Choroid plexus epithelial cell (primary cell): Measurements from ENCODE around the gene ARMS2.

ENCODE experiments used
- DNase-seq: peaks from one replicate; pipeline ENCODE4 v3.0.0-alpha.2; 2010; ENCODE audit warnings: low read depth
- H3K4me3 ChIP-seq: 2 replicates; pipeline ENCODE4 v1.5.1; 2011; ENCODE audit warnings: low read depth, mild to moderate bottlenecking, control low read depth, low read length, moderate library complexity
- TF ChIP-seq, protein P1 (sequence below): conservative IDR thresholded peaks from 2 replicates; pipeline ENCODE4 v1.5.1; 2011; ENCODE audit warnings: low read depth, mild to moderate bottlenecking, control low read depth, inconsistent platforms, low read length, moderate library complexity

Gene ARMS2

DNA sequence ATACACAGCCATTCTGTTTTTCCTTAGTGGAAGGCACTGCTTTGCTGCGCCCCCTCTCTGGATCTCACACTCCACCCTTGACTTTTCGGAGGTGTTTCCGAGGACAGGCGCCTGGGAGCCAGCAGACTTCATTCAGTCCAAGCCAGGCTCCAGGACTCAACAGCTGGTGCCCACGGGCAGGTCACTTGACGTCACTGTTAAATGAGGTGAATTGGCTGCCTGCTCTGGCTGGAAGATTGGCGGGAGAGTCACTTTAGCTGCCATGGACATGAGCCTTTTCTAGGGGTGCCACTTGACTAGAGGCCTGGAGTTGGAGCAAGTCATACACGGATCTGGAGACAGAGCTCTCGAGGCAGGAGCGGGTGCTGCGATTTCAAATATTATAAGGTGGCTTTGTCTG is 10.1 kb downstream of the ARMS2 start:
- DNase-seq: no peak
- TF ChIP-seq, protein P1, sequence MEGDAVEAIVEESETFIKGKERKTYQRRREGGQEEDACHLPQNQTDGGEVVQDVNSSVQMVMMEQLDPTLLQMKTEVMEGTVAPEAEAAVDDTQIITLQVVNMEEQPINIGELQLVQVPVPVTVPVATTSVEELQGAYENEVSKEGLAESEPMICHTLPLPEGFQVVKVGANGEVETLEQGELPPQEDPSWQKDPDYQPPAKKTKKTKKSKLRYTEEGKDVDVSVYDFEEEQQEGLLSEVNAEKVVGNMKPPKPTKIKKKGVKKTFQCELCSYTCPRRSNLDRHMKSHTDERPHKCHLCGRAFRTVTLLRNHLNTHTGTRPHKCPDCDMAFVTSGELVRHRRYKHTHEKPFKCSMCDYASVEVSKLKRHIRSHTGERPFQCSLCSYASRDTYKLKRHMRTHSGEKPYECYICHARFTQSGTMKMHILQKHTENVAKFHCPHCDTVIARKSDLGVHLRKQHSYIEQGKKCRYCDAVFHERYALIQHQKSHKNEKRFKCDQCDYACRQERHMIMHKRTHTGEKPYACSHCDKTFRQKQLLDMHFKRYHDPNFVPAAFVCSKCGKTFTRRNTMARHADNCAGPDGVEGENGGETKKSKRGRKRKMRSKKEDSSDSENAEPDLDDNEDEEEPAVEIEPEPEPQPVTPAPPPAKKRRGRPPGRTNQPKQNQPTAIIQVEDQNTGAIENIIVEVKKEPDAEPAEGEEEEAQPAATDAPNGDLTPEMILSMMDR: no peak
- no peak overlapping the region for H3K4me3 ChIP-seq

DNA sequence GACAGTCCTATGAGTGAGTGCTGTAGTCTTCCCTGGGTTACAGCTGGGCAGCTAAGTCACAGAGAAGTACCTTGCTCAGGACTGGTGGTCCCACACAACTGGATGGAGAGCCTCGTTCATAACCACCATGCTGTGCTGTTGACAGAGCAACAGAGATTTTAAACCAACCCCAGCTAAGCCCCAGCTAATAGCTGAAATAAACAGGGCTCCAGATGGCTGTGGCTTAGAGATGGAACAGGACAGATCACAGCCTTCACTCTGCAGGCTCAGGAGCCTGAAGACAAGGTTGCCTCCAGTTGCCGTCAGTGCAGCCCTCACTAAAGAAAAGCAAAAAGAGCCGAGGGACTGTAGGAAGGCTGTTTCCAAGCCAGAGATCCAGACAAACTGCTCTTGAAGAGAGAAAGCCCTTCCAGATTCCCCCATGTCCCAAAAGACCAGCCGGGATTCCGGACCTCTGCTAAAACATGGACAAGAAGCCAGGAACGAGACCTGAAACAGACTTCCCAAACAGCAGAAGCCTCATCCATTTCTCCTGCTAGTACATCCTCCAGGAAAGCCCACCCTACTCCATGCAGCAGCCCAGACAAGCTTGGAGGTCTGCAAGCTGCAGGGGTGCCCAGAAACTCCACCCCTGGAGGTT is 11.1 kb downstream of the ARMS2 start:
- no peak for DNase-seq
- TF ChIP-seq, protein P1: no peak
- H3K4me3 ChIP-seq: no peak overlapping the region

DNA sequence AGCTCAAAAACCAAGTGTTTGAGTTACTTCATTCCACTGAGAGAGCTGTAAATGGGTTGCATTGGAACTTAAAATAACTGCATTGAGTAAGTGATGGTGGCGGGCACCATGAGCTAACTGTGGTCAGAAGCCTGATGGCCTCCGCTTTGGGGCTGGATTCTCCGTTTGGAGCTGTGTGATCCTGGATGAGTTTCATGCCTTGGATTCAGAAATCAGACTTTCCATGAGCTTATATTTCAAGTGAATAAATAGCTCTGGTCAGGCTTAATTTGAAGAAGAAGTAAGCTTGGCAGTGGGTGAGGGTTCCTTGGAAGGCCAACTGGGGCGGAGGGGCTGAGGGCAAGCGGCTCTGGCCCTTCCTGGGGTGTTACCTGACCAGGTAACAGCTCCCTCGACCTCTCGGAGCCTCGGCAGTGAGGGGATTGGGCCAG is 12.5 kb downstream of the ARMS2 start:
- no peak overlapping the region for H3K4me3 ChIP-seq
- TF ChIP-seq, protein P1: no peak
- no peak for DNase-seq

DNA sequence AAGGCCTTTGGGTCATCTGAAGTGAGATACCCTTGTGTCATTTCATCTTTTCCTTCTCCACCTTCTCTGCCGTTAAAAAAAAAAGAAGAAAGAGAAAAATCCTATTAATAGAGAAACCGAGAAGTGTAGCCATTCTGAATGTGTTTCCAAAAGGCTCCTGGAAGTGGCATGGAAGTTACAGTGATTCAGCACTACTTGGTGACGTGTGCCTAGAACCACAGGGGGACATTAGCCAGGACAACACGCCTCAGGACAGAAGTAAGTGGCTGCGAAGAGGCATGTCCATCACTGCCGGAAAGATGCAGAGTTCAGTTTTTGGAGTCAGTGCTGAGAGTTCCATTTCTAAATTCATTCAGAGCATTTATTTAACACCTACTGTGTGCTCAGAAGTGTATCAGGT is 13.2 kb downstream of the ARMS2 start:
- DNase-seq: no peak
- TF ChIP-seq, protein P1: no peak
- H3K4me3 ChIP-seq: no peak overlapping the region

DNA sequence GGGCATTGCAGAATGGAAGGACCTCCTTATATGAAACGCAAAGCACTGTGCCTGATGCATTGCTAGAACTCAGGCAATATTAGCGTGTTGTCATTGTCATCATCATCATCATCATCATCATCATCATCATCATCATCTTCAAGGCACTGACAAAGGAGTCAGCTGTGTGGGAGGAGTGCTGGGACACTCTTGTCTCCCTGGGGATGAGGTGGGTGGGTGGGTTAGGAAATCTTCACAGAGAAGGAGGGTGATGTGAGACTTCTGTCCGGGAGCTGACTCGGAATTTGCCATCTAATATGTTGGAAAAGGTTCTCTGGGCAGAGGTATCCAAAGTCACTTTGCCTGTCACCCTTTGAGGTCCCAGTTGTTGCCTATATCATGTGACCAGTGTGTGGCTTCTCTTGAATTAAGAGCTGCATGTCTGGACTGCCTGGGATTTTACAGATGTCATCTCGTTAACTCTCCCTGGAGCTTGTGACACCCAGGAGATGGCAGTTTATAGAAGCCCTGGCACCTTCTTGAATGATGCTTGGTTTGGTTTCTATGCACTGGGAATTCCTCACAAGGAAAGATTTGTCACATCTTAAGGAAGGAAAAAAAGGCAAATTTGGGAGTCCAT is 14.0 kb downstream of the ARMS2 start:
- TF ChIP-seq, protein P1: no peak
- no peak for DNase-seq
- H3K4me3 ChIP-seq: no peak overlapping the region

DNA sequence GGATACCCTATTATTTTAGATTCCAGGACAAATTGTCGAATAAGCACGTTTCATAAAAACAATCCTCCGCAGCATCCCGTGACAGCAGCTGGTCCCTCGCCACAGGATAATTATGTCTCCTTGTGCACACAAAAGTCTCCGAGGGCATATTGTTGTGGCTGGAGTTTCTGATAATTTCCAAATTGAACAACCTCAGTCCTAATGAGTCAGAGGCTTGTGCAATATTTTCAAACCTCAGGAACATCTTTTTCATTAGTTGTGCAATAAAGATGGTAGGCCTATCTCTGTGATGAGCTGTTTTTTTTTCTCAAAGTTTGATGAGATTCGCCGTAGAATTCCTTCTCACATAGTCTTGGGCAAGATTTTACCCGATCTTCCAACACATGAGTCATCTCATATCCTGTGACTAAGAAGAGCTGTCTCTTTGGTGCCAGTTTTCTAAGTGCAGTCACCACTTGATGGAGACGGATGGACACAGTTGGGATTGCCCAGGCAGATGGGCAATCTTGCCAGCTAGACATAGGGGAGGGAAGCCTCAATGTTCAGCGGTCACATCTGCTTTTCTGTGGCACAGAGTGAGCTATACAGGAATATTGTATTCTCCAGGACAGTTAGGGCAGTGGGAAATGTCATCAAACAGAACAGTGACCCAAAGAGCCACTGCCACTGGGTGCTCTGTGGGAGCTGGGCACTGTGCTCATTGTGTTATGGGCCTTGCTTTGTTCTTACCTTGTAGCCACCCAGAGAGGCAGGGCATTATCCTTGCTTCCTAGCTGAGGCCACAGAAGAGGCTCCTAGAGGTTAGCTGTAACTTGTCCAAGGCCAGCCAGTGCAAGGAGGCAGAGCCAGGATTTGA is 14.7 kb downstream of the ARMS2 start:
- H3K4me3 ChIP-seq: no peak overlapping the region
- TF ChIP-seq, protein P1: no peak
- DNase-seq: peak; percentile 97
